Measurements from ENCODE around the gene PPP1R27.

DNA sequence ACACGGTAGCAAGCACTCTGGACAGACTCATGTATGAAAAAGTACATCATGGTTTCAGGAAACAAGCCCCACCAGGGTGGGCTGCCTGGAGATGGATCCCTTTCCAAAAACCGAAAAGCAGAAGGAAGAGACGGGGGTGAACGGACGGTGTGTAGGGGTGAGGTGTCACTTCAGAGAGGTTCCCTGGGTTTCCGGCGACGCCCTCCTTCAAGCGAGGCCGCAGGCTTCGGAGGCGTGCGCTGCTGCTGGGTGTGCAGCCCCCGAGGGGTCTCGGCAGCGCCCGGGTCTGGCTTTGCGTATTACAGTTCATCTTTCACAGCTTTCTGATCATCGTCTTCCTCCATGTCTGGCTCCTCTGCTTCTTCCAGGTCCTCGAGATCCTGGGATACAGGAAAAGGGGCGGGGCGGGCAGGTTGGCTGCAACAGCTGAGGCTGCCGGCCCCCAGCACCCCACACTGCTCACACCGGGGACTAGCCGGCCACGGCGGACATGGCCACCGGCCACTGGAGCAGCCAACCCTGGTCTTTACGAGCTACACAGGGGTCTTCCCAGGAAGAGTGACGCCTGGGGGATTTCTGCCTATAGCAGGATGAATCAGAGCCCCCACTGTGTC is 9.0 kb upstream of the PPP1R27 start:
- TF ChIP-seq, protein P1, sequence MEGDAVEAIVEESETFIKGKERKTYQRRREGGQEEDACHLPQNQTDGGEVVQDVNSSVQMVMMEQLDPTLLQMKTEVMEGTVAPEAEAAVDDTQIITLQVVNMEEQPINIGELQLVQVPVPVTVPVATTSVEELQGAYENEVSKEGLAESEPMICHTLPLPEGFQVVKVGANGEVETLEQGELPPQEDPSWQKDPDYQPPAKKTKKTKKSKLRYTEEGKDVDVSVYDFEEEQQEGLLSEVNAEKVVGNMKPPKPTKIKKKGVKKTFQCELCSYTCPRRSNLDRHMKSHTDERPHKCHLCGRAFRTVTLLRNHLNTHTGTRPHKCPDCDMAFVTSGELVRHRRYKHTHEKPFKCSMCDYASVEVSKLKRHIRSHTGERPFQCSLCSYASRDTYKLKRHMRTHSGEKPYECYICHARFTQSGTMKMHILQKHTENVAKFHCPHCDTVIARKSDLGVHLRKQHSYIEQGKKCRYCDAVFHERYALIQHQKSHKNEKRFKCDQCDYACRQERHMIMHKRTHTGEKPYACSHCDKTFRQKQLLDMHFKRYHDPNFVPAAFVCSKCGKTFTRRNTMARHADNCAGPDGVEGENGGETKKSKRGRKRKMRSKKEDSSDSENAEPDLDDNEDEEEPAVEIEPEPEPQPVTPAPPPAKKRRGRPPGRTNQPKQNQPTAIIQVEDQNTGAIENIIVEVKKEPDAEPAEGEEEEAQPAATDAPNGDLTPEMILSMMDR (IDR thresholded peaks at IDR 0.05; ENCODE audit: extremely low read depth in 1 of 2, insufficient read depth in 1 of 2, low read depth in 1 of 2, low read length in 2 of 2), result no peak
- no peak for TF ChIP-seq EZH2 (IDR thresholded peaks at IDR 0.05; ENCODE audit: borderline replicate concordance, low read depth, low read length, severe bottlenecking)
- TF ChIP-seq, protein P2, sequence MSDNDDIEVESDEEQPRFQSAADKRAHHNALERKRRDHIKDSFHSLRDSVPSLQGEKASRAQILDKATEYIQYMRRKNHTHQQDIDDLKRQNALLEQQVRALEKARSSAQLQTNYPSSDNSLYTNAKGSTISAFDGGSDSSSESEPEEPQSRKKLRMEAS (IDR thresholded peaks at IDR 0.05; ENCODE audit: insufficient read depth, insufficient read length), result no peak
- TF ChIP-seq POLR2AphosphoS5 (IDR thresholded peaks at IDR 0.05; ENCODE audit: insufficient read depth, low read depth, low read length), result no peak
- no peak for TF ChIP-seq MYC (IDR thresholded peaks at IDR 0.05; ENCODE audit: low read depth, low read length)
- TF ChIP-seq POLR2A (IDR thresholded peaks at IDR 0.05; ENCODE audit: low read depth, low read length), result no peak

Measured in endothelial cell of umbilical vein (primary cell).